Neuronal stem cell (in vitro differentiated cells): ENCODE results near the gene KCNJ12.

Experiments used
- DNase-seq: peaks from one replicate; pipeline ENCODE4 v3.0.0-alpha.2; 2013; ENCODE audit warnings: low spot score
- H2AFZ ChIP-seq: one replicate; pipeline ENCODE4 v1.6.1; 2013; ENCODE audit warnings: mild to moderate bottlenecking, low read length, inconsistent platforms
- H2AK5ac ChIP-seq: 2 replicates; pipeline ENCODE4 v1.6.1; 2013; ENCODE audit warnings: low read depth, mild to moderate bottlenecking, inconsistent platforms, low read length, moderate library complexity, mixed read lengths
- H2BK120ac ChIP-seq: 2 replicates; pipeline ENCODE4 v1.6.1; 2013; ENCODE audit warnings: low read depth, mild to moderate bottlenecking, inconsistent platforms, low read length, moderate library complexity, mixed read lengths
- H2BK12ac ChIP-seq: one replicate; pipeline ENCODE4 v1.6.1; 2013; ENCODE audit warnings: low read length, inconsistent platforms
- H2BK15ac ChIP-seq: 2 replicates; pipeline ENCODE4 v1.6.1; 2013; ENCODE audit warnings: mild to moderate bottlenecking, low read length, inconsistent platforms, mixed read lengths
- H2BK5ac ChIP-seq: one replicate; pipeline ENCODE4 v1.6.1; 2013; ENCODE audit warnings: inconsistent platforms, mild to moderate bottlenecking, low read length, moderate library complexity
- H3K14ac ChIP-seq: one replicate; pipeline ENCODE4 v1.6.1; 2013; ENCODE audit warnings: low read length, inconsistent platforms
- H3K18ac ChIP-seq: 2 replicates; pipeline ENCODE4 v1.6.1; 2013; ENCODE audit warnings: low read length, inconsistent platforms
- H3K23ac ChIP-seq: 2 replicates; pipeline ENCODE4 v1.6.1; 2013; ENCODE audit warnings: low read depth, mild to moderate bottlenecking, mixed read lengths, low read length, inconsistent platforms; ENCODE audit not compliant: poor library complexity
- H3K27ac ChIP-seq: replicated peaks from 3 replicates; pipeline ENCODE4 v1.5.1; 2013; ENCODE audit warnings: low read length, inconsistent platforms
- H3K27me3 ChIP-seq, 3 experiments: 2 replicates each; pipeline ENCODE4 v1.6.1; 2013; ENCODE audit warnings: low read length in 3 of 3, mild to moderate bottlenecking in 2 of 3, inconsistent platforms in 1 of 3, low read depth in 1 of 3, mixed read lengths in 1 of 3, moderate library complexity in 1 of 3; ENCODE audit not compliant: control insufficient read depth in 3 of 3, insufficient read depth in 3 of 3
- H3K36me3 ChIP-seq, 2 donors: replicated peaks in 1 of 2; 2 replicates each; pipeline ENCODE4 v1.6.1; 2013; ENCODE audit warnings: low read length in 2 of 2; ENCODE audit not compliant: control insufficient read depth in 2 of 2, insufficient read depth in 2 of 2
- H3K4ac ChIP-seq: 2 replicates; pipeline ENCODE4 v1.6.1; 2013; ENCODE audit warnings: inconsistent platforms, mild to moderate bottlenecking, low read length, moderate library complexity
- H3K4me1 ChIP-seq, 2 donors: 1 replicate in 1 of 2; 2 replicates in 1 of 2; pipeline ENCODE4 v1.6.1; 2013; ENCODE audit warnings: low read length in 2 of 2, low read depth in 1 of 2; ENCODE audit not compliant: control insufficient read depth in 2 of 2, insufficient read depth in 1 of 2
- H3K4me2 ChIP-seq: one replicate; pipeline ENCODE4 v1.6.1; 2013; ENCODE audit warnings: mild to moderate bottlenecking, low read length, inconsistent platforms; ENCODE audit not compliant: insufficient read depth, poor library complexity, severe bottlenecking
- H3K4me3 ChIP-seq, 2 donors: 2 replicates each; pipeline ENCODE4 v1.5.1; 2013; ENCODE audit warnings: low read length in 2 of 2, mild to moderate bottlenecking in 2 of 2, inconsistent platforms in 1 of 2, moderate library complexity in 1 of 2
- H3K79me1 ChIP-seq: one replicate; pipeline ENCODE4 v1.6.1; 2013; ENCODE audit warnings: low read depth, mild to moderate bottlenecking, inconsistent platforms, low read length, moderate library complexity
- H3K9ac ChIP-seq: one replicate; pipeline ENCODE4 v1.6.1; 2013; ENCODE audit warnings: mild to moderate bottlenecking, low read depth, low read length, inconsistent platforms; ENCODE audit not compliant: poor library complexity
- H3K9me3 ChIP-seq, 2 donors: replicated peaks in 1 of 2; 2 replicates each; pipeline versions ENCODE3 to v1.6.1; 2013; ENCODE audit warnings: low read length in 2 of 2, mild to moderate bottlenecking in 2 of 2, inconsistent platforms in 1 of 2, low read depth in 1 of 2, mixed read lengths in 1 of 2, moderate library complexity in 1 of 2; ENCODE audit not compliant: control insufficient read depth in 2 of 2, insufficient read depth in 1 of 2
- H4K8ac ChIP-seq: one replicate; pipeline ENCODE4 v1.6.1; 2013; ENCODE audit warnings: low read depth, mild to moderate bottlenecking, inconsistent platforms, low read length, moderate library complexity
- H4K91ac ChIP-seq: one replicate; pipeline ENCODE4 v1.6.1; 2013; ENCODE audit warnings: low read length, low read depth, mild to moderate bottlenecking, inconsistent platforms; ENCODE audit not compliant: poor library complexity
- WGBS, 2 donors: extraction: QIAGEN DNeasy Blood & Tissue Kit; methylation state at CpG; one replicate each; pipeline ENCODE4 v1.1.7; 2013; ENCODE audit warnings: missing lambda C conversion rate in 2 of 2, mixed read lengths in 1 of 2; ENCODE audit not compliant: insufficient read length in 2 of 2, insufficient replicate concordance in 1 of 2; ENCODE audit errors: extremely low coverage in 2 of 2; 5-methylcytosine and 5-hydroxymethylcytosine counted together

Gene KCNJ12

DNA sequence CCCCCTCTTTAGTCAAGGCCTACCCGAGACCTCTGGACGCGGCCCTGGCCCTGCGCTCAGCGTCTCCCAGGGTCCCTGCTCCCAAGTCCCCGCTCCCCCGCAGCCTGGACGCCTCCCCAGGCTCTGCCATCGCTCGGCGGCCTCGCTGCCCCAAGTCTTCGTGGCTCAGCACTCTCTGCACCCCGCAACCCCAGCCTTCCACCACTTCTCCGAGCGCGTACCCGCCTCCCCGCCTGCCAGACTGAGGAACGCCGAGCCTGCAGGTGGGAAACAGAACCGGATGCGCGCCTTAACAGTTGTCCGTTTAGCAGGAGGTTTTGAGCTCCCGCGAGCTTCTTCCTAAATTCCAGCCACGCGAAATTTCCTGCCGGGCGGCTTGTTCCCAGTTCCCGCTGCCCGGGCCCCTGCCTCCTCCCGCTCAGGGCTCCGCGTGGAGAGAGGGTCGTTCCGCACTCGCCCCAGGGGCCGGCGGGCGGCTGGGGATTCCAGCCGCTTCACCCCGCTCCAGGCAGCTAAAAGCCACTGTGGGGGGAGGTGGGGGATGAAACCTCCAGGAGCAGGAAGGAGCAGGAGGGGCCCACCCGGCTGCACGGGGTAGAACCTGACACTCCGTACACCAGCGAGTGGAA, 87.7 kb downstream of the KCNJ12 start:
- peak overlapping the region; percentile 63 for H3K14ac ChIP-seq

GRCh38 chr17:21464611-21465021, 88.5 kb downstream of the KCNJ12 start:
- H2AK5ac ChIP-seq, result no peak overlapping the region
- no peaks in the 10 kb centered on the region for H3K9me3 ChIP-seq
- no peak overlapping the region for H3K23ac ChIP-seq
- no peak for DNase-seq
- H3K36me3 ChIP-seq, result no peaks in the 10 kb centered on the region
- peaks cover 0 to 52% (median 21%) of the 10 kb centered on the region in 3 experiments for H3K27me3 ChIP-seq
- no peak overlapping the region for H3K4me2 ChIP-seq
- no peak overlapping the region for H3K4ac ChIP-seq
- no peak overlapping the region for H3K4me3 ChIP-seq
- H2AFZ ChIP-seq, result peak overlapping the region; percentile 79
- H3K9ac ChIP-seq, result peak overlapping the region; percentile 66
- H4K8ac ChIP-seq, result peak overlapping the region; percentile 72
- no peak overlapping the region for H2BK12ac ChIP-seq
- no peak overlapping the region for H3K14ac ChIP-seq
- H3K18ac ChIP-seq, result peak overlapping the region; percentile 66
- no peaks in the 10 kb centered on the region for H3K79me1 ChIP-seq
- no peak overlapping the region for H4K91ac ChIP-seq
- no CpG with 5 or more reads among the region's 12 CpGs for WGBS, 2 donors
- H2BK120ac ChIP-seq, result no peak overlapping the region
- H2BK15ac ChIP-seq, result no peak overlapping the region
- no peak overlapping the region for H3K27ac ChIP-seq
- H3K4me1 ChIP-seq, result peaks cover 3 to 8% of the 10 kb centered on the region in 2 donors
- H2BK5ac ChIP-seq, result no peak overlapping the region

More for the DNA sequence above, 87.7 kb downstream of the KCNJ12 start:
- Histone ChIP-seq H3K4ac (no peak overlapping the region), H3K9me3 (no peaks in the 10 kb centered on the region), H3K27me3 (peaks cover 0 to 55% (median 21%) of the 10 kb centered on the region in 3 experiments), H2AFZ (peak overlapping the region; percentile 79), H2BK15ac (peak overlapping the region; percentile 73), H3K18ac (peak overlapping the region; percentile 97), H4K8ac (no peak overlapping the region), H3K4me1 (peaks cover 3 to 8% of the 10 kb centered on the region in 2 donors), H3K4me3 (no peak overlapping the region), H3K23ac (peak overlapping the region; percentile 73), H3K9ac (peak overlapping the region; percentile 83), H2AK5ac (peak overlapping the region; percentile 36), H2BK12ac (peak overlapping the region; percentile 31), H3K36me3 (no peaks in the 10 kb centered on the region), H4K91ac (no peak overlapping the region), H3K4me2 (peak overlapping the region; percentile 62), H2BK120ac (peak overlapping the region; percentile 37), H3K79me1 (no peaks in the 10 kb centered on the region), H3K27ac (no peak overlapping the region), H2BK5ac (peak overlapping the region; percentile 70)
- DNase-seq, result no peak
- no CpG with 5 or more reads among the region's 48 CpGs for WGBS, 2 donors

GRCh38 chr17:21466550-21466949, 90.4 kb downstream of the KCNJ12 start:
- no peak for DNase-seq
- Histone ChIP-seq H3K18ac (peak overlapping the region; percentile 39), H3K4me2 (no peak overlapping the region), H3K9ac (no peak overlapping the region), H3K14ac (no peak overlapping the region), H3K4ac (no peak overlapping the region), H2AK5ac (no peak overlapping the region), H3K27me3 (peaks cover 0 to 44% (median 21%) of the 10 kb centered on the region in 3 experiments), H2BK5ac (no peak overlapping the region), H3K4me3 (no peak overlapping the region), H2BK12ac (no peak overlapping the region), H3K27ac (no peak overlapping the region), H3K9me3 (no peaks in the 10 kb centered on the region), H2BK15ac (no peak overlapping the region), H4K8ac (no peak overlapping the region), H2BK120ac (no peak overlapping the region), H3K36me3 (no peaks in the 10 kb centered on the region), H3K23ac (no peak overlapping the region), H2AFZ (no peak overlapping the region), H4K91ac (no peak overlapping the region), H3K4me1 (peaks cover 3 to 8% of the 10 kb centered on the region in 2 donors), H3K79me1 (no peaks in the 10 kb centered on the region)
- no CpG with 5 or more reads among the region's 11 CpGs for WGBS, 2 donors

GRCh38 chr17:21467196-21467595, 91.0 kb downstream of the KCNJ12 start:
- H2BK15ac ChIP-seq, result no peak overlapping the region
- H2BK120ac ChIP-seq, result no peak overlapping the region
- no peak overlapping the region for H3K4me3 ChIP-seq
- DNase-seq, result no peak
- no peak overlapping the region for H3K18ac ChIP-seq
- no peak overlapping the region for H3K27ac ChIP-seq
- H3K79me1 ChIP-seq, result no peaks in the 10 kb centered on the region
- no peak overlapping the region for H2BK12ac ChIP-seq
- no peak overlapping the region for H3K4me2 ChIP-seq
- H2BK5ac ChIP-seq, result no peak overlapping the region
- H3K27me3 ChIP-seq, result peaks cover 0 to 38% (median 21%) of the 10 kb centered on the region in 3 experiments
- no CpG with 5 or more reads among the region's 7 CpGs for WGBS, 2 donors
- H3K36me3 ChIP-seq, result no peaks in the 10 kb centered on the region
- H3K9me3 ChIP-seq, result no peaks in the 10 kb centered on the region
- no peak overlapping the region for H3K4ac ChIP-seq
- no peak overlapping the region for H4K91ac ChIP-seq
- H2AK5ac ChIP-seq, result no peak overlapping the region
- no peak overlapping the region for H3K14ac ChIP-seq
- no peak overlapping the region for H2AFZ ChIP-seq
- peaks cover 3 to 8% of the 10 kb centered on the region in 2 donors for H3K4me1 ChIP-seq
- no peak overlapping the region for H3K23ac ChIP-seq
- H4K8ac ChIP-seq, result no peak overlapping the region
- H3K9ac ChIP-seq, result no peak overlapping the region
